HG03066 (cell line): ENCODE results near the gene SRP9.
"Not testable (repeated sequence)": the region's sequence is repeated elsewhere in the genome, so short reads cannot be mapped to it uniquely, and the experiment has no call there.

ENCODE experiments used
- ATAC-seq: cut with Tn5 transposase; IDR thresholded peaks from one replicate; pipeline ENCODE4 v1.9.1; 2021; ENCODE audit warnings: low read depth; ENCODE audit not compliant: unreplicated experiment

SRP9 gene

GRCh38 chr1:225754940-225755641, 22.5 kb upstream of the SRP9 start:
- ATAC-seq = no peak

GRCh38 chr1:225755671-225756319, 21.8 kb upstream of the SRP9 start:
- ATAC-seq = no peak

- ATAC-seq = no peak
Observed at GRCh38 chr1:225757927-225758656, 19.5 kb upstream of the SRP9 start.

GRCh38 chr1:225759972-225760371, 17.7 kb upstream of the SRP9 start:
- ATAC-seq = not testable (repeated sequence)

- no peak for ATAC-seq
Observed at GRCh38 chr1:225760531-225760930, 17.1 kb upstream of the SRP9 start.

GRCh38 chr1:225761395-225761794, 16.2 kb upstream of the SRP9 start:
- not testable (repeated sequence) for ATAC-seq

- ATAC-seq = no peak
Observed at GRCh38 chr1:225762002-225762441, 15.6 kb upstream of the SRP9 start.

- ATAC-seq = no peak
Observed at GRCh38 chr1:225762444-225762843, 15.2 kb upstream of the SRP9 start.

- no peak for ATAC-seq
Observed at GRCh38 chr1:225763716-225764548, 13.7 kb upstream of the SRP9 start.

- no peak for ATAC-seq
Observed at GRCh38 chr1:225765982-225766674, 11.5 kb upstream of the SRP9 start.

- ATAC-seq = no peak
Observed at GRCh38 chr1:225766967-225767633, 10.5 kb upstream of the SRP9 start.

GRCh38 chr1:225767634-225768540, 9.7 kb upstream of the SRP9 start:
- ATAC-seq = no peak

- ATAC-seq = no peak
Observed at GRCh38 chr1:225768662-225769426, 8.8 kb upstream of the SRP9 start.

- ATAC-seq = no peak
Observed at GRCh38 chr1:225769687-225770086, 7.9 kb upstream of the SRP9 start.

- no peak for ATAC-seq
Observed at GRCh38 chr1:225770561-225771248, 6.9 kb upstream of the SRP9 start.

GRCh38 chr1:225771661-225772322, 5.8 kb upstream of the SRP9 start:
- ATAC-seq = peak; percentile 2

GRCh38 chr1:225772323-225772768, 5.3 kb upstream of the SRP9 start:
- ATAC-seq = peak; percentile 60
